HCT116 (cell line): Measurements from ENCODE around the gene SMYD3.

Experiments
- CEBPB ChIP-seq: IDR thresholded peaks from 2 replicates; pipeline ENCODE4 v1.6.1; 2012; ENCODE audit warnings: low read depth
- ELF1 ChIP-seq: IDR thresholded peaks from 2 replicates; pipeline ENCODE4 v1.6.1; 2012; ENCODE audit warnings: low read depth, borderline replicate concordance
- SIN3A ChIP-seq: IDR thresholded peaks from 2 replicates; pipeline ENCODE4 v1.6.1; 2012; ENCODE audit warnings: low read depth
- TF ChIP-seq, protein P1 (sequence below), 3 experiments: fragments of 200-600 bp in 1 of 3; sonication (generic) in 1 of 3; IDR thresholded peaks in 2 of 3; conservative IDR thresholded peaks in 1 of 3; 2 replicates each; pipeline ENCODE4 v1.5.1; 2012 to 2017; ENCODE audit warnings: low read depth in 2 of 3, low read length in 2 of 3, antibody characterized with exemption in 1 of 3, borderline replicate concordance in 1 of 3, control low read depth in 1 of 3, mild to moderate bottlenecking in 1 of 3, mixed read lengths in 1 of 3, mixed run types in 1 of 3, moderate library complexity in 1 of 3; ENCODE audit not compliant: insufficient read depth in 1 of 3

- TF ChIP-seq CEBPB = no peak
- TF ChIP-seq SIN3A = no peak
- TF ChIP-seq, protein P1, sequence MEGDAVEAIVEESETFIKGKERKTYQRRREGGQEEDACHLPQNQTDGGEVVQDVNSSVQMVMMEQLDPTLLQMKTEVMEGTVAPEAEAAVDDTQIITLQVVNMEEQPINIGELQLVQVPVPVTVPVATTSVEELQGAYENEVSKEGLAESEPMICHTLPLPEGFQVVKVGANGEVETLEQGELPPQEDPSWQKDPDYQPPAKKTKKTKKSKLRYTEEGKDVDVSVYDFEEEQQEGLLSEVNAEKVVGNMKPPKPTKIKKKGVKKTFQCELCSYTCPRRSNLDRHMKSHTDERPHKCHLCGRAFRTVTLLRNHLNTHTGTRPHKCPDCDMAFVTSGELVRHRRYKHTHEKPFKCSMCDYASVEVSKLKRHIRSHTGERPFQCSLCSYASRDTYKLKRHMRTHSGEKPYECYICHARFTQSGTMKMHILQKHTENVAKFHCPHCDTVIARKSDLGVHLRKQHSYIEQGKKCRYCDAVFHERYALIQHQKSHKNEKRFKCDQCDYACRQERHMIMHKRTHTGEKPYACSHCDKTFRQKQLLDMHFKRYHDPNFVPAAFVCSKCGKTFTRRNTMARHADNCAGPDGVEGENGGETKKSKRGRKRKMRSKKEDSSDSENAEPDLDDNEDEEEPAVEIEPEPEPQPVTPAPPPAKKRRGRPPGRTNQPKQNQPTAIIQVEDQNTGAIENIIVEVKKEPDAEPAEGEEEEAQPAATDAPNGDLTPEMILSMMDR (IDR thresholded peaks at IDR 0.05 in 2 of 3, conservative IDR thresholded peaks at IDR 0.05 in 1 of 3; ENCODE audit: borderline replicate concordance in 1 of 3, insufficient read depth in 1 of 3, low read depth in 2 of 3, low read length in 2 of 3) = no peak
- TF ChIP-seq ELF1 = no peak
These were observed 438.2 kb downstream of the SMYD3 start for GRCh38 chr1:246068619-246069509.
